Skeletal muscle satellite cell (primary cell): ENCODE measurements around the gene CPZ.

Source experiments
- H3K27me3 ChIP-seq: 2 replicates; pipeline ENCODE4 v1.7.0; 2013; ENCODE audit warnings: low read length; ENCODE audit not compliant: control insufficient read depth, insufficient read depth
- H3K36me3 ChIP-seq: 2 replicates; pipeline ENCODE4 v1.7.0; 2013; ENCODE audit warnings: mild to moderate bottlenecking, control low read depth, low read length; ENCODE audit not compliant: insufficient read depth
- H3K4me1 ChIP-seq: 2 replicates; pipeline ENCODE4 v1.7.0; 2013; ENCODE audit warnings: low read length; ENCODE audit not compliant: control insufficient read depth, insufficient read depth
- H3K4me2 ChIP-seq: 2 replicates; pipeline ENCODE4 v1.7.0; 2013; ENCODE audit warnings: mild to moderate bottlenecking, low read length
- H3K4me3 ChIP-seq: 2 replicates; pipeline ENCODE4 v1.7.0; 2013; ENCODE audit warnings: low read length
- H3K9ac ChIP-seq: 2 replicates; pipeline ENCODE4 v1.7.0; 2013; ENCODE audit warnings: mild to moderate bottlenecking, low read depth, low read length, moderate library complexity
- H3K9me3 ChIP-seq: replicated peaks from 2 replicates; pipeline ENCODE4 v1.7.0; 2013; ENCODE audit warnings: mild to moderate bottlenecking, control low read depth, low read length

CPZ gene

DNA sequence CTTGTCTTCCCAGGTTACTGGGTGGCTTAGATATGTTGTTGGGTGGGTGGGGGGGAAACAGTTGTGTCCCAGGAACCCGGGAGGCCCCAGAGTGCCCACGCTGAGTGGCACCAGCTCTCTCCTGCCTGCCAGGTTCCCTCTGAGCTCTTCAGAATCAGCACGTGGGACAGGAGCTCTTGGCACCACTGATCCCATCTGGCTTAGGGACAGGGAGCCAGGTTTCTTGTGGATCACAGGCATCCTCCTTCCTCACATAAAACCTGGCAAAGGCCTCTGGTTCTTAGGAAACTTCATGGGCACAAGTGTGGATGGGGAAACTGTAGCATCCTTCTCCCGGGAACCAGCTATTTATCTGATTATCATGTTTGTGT is 8.9 kb upstream of the CPZ start:
- Histone ChIP-seq H3K27me3 (peaks cover 81% of the 10 kb centered on the region), H3K9me3 (no peaks in the 10 kb centered on the region)

DNA sequence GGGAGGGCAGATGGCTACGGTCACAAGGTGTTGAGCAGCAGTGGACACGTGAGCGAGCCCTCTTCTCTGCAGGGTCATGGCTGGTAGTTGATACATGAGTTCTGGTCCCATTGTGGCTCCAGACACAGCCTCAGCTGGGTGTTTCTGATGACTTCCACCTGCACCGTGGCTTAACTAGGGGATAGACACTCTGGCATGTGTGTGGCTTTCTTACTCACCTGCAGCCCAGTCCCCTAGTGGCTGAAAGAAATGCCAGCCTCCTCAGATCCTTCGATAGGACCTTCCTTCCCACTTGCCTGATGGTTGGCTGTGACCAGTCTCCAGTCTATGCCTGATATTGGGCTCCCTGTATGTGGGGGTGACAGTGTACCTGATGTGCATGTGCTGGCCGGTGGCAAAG is 7.4 kb upstream of the CPZ start:
- Histone ChIP-seq H3K4me2 (no peak overlapping the region), H3K4me3 (no peak overlapping the region), H3K9ac (no peak overlapping the region), H3K27me3 (peaks cover 78% of the 10 kb centered on the region), H3K9me3 (no peaks in the 10 kb centered on the region), H3K36me3 (no peaks in the 10 kb centered on the region), H3K4me1 (no peaks in the 10 kb centered on the region)

More for the DNA sequence above, 8.9 kb upstream of the CPZ start:
- H3K9ac ChIP-seq = no peak overlapping the region
- H3K4me2 ChIP-seq = no peak overlapping the region
- H3K4me1 ChIP-seq = no peaks in the 10 kb centered on the region
- H3K36me3 ChIP-seq = no peaks in the 10 kb centered on the region
- no peak overlapping the region for H3K4me3 ChIP-seq

DNA sequence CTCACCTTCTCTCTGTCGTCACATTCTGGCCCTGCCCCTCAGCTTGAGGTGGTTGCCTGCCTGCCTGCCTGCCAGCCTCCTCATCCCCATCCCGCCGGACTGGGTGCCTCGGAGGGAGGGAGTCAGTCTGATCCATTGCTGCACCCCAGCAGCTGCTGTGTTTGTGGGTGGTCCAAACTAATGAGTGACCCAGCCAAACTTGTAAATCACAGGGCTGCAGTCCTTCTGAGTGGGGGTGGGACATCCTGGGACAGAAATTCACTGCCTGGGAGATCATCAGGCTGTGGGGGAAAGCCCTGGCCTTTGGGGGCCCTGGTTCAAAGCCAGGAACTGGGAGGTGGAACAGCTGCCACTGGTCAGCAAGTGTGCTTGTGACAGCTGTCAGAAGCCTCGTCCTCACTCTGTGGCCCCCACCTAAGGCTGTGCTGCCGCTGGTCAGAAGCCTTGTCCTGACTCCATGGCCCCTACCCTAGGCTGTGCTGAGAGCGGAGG is 6.8 kb upstream of the CPZ start:
- no peak overlapping the region for H3K4me3 ChIP-seq

DNA sequence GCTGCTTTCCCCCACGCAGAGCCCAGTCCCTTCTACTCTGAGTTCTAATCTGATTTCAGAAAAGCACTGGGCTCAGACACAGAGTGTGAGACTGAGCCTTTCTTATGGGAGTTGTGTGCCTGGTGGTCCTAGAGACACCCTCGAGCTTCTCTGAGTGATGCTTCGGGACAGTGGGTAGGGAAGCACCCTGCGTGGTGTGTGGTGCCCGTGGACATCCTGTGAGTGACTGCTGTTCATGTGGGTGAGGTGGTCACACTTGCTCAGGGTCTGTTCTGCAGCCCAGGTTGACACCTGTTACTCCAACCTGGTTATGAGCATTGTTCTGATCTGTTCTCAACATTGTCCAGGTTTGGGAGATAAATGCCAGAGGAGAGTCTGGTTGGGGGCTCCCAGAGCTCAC is 6.3 kb upstream of the CPZ start:
- Histone ChIP-seq H3K9me3 (no peaks in the 10 kb centered on the region), H3K9ac (no peak overlapping the region), H3K4me3 (no peak overlapping the region), H3K4me1 (no peaks in the 10 kb centered on the region), H3K27me3 (peaks cover 81% of the 10 kb centered on the region), H3K36me3 (no peaks in the 10 kb centered on the region), H3K4me2 (no peak overlapping the region)

More for the DNA sequence above, 6.8 kb upstream of the CPZ start:
- no peaks in the 10 kb centered on the region for H3K4me1 ChIP-seq
- no peak overlapping the region for H3K9ac ChIP-seq
- H3K36me3 ChIP-seq = no peaks in the 10 kb centered on the region
- no peaks in the 10 kb centered on the region for H3K9me3 ChIP-seq
- no peak overlapping the region for H3K4me2 ChIP-seq
- H3K27me3 ChIP-seq = peaks cover 81% of the 10 kb centered on the region

DNA sequence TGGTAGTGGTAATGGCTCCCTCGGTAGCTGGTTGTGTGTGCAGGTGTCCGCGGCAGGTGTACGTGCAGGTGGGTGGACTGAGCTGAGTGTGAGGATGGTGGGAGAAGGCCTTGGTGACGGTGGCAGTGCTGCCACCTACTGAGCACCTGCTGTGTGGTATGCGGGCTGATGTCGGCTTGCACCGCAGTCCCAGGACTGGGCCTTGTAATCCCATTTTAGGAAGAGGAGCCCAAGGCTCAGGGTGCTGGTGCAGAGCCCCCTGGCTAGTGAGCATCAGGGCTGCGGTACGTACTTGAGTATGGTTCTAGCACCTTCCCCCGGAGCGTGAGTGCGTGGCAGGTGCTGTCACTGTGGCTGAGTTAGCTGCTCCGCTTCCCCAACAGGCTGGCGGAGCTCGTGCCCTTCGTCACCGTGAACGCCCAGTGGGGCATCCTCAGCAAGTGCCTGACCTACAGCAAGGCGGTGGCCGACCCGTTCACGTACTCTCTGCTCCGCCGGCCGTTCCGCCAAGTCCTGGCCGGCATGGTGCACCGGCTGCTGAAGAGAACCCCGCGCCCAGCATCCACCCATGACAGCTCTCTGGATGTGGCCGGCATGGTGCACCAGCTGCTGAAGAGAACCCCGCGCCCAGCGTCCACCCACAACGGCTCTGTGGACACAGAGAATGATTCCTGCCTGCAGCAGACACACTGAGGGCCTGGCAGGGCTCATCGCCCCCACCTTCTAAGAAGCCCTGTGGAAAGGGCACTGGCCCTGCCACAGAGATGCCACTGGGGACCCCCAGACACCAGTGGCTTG is 5.7 kb upstream of the CPZ start:
- Histone ChIP-seq H3K27me3 (peaks cover 81% of the 10 kb centered on the region), H3K4me3 (no peak overlapping the region), H3K9me3 (no peaks in the 10 kb centered on the region), H3K4me2 (no peak overlapping the region), H3K36me3 (no peaks in the 10 kb centered on the region), H3K9ac (no peak overlapping the region), H3K4me1 (no peaks in the 10 kb centered on the region)

DNA sequence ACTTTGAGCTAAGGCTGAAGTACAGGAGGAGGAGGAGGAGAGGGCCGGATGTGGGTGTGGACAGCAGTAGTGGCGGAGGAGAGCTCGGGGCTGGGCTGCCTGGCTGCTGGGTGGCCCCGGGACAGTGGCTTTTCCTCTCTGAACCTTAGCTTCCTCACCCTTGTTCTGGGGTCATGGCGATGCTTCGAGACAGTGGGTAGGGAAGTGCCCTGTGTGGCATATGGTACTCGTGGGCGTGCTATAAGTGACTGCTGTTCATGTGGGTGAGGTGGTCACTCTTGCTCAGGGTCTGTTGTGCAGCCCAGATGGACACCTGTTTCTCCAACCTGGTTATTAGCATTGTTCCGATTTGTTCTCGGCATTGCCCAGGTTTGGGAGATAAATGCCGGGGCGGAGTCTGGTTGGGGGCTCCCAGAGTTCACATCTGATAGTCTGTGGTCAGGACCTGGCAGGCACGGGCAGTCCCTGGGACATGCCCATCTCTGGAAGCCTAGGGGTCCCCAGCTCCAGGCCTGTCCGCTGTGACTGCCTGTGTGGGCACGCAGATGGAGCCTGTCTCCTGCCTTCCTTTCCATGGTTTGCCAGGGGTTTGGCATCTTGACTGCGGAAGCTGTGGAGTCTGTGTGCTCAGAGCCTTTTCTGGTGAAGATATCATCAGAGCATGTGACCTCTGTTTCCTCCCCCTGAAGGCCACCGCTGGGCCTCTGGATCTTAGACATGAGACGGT is 4.9 kb upstream of the CPZ start:
- no peak overlapping the region for H3K4me2 ChIP-seq

DNA sequence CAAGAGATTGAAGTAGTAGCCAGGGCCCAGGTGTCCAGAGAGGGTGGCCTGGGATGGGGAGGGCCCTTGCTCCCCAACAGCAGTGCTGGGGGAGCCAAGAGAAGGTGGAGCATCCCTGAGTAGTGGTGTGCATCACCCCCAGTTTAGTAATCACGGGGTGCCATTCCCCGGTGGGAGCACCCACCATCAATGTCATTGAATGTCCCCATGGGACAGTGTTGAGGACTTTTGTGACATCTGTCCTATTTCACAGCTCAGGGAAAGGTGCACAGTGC is 4.4 kb upstream of the CPZ start:
- H3K4me2 ChIP-seq = no peak overlapping the region
- no peak overlapping the region for H3K9ac ChIP-seq
- no peaks in the 10 kb centered on the region for H3K36me3 ChIP-seq
- H3K4me1 ChIP-seq = peaks cover 9% of the 10 kb centered on the region
- H3K9me3 ChIP-seq = no peaks in the 10 kb centered on the region
- H3K4me3 ChIP-seq = no peak overlapping the region
- peaks cover 80% of the 10 kb centered on the region for H3K27me3 ChIP-seq

More for the DNA sequence above, 4.9 kb upstream of the CPZ start:
- no peaks in the 10 kb centered on the region for H3K9me3 ChIP-seq
- H3K9ac ChIP-seq = no peak overlapping the region
- peaks cover 81% of the 10 kb centered on the region for H3K27me3 ChIP-seq
- H3K4me1 ChIP-seq = peaks cover 4% of the 10 kb centered on the region
- H3K4me3 ChIP-seq = no peak overlapping the region
- H3K36me3 ChIP-seq = no peaks in the 10 kb centered on the region

DNA sequence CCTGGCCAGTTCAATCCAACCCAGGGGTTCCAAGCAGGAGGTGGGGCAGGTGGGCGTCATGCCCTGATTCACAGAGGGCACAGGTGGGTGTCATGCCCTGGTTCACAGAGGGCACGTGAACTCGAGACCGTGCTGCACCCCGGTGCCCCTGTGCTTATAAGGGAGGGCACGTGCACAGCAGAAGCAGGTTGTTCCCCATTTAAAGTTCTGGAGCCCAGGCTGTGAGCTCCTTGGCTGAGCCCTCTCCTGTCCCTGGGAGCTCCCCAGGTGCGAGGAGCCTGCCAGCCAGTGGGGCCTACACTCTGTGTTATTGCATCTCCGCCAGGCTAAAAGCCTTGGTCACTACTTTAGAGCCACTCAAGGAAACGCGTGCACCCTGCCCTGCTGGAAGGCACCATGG is 3.2 kb upstream of the CPZ start:
- H3K4me3 ChIP-seq = no peak overlapping the region
- no peak overlapping the region for H3K4me2 ChIP-seq
- H3K9me3 ChIP-seq = no peaks in the 10 kb centered on the region
- no peak overlapping the region for H3K9ac ChIP-seq
- peaks cover 10% of the 10 kb centered on the region for H3K4me1 ChIP-seq
- peaks cover 87% of the 10 kb centered on the region for H3K27me3 ChIP-seq
- no peaks in the 10 kb centered on the region for H3K36me3 ChIP-seq

DNA sequence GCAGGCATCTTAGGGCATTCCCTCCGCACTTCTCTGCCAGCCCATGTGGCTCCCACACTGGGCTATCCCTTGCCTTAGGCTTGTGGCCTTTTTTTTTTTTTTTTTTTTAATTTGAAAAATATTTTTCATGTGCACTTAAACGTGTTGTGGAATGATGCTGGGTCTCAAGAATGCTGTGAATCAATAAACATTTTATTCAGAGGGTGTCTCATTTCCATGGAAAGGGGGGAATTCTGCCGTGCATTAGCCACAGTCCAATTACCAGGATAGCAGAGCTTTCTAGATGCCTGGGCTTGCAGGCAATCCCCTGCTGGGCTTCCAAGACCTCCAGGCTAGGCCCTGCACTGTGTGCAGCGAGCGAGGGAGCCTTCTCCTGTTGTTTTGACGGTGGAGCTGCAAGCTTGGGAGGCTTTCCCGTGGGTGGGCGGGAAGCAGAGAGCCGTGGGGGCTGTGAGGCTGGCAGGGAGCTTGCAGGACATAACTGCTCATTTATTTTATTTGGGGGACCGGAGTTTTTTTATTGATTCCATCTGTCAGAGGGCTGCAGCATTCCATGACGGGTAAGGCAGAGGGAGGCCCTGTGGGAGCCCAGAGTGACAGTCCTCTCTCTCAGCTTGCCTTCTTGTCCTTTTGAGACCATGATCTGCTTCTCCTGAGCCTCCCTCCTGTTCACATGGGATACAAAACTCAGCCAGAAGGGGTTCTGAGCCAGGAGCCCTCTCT is 2.6 kb upstream of the CPZ start:
- Histone ChIP-seq H3K36me3 (no peaks in the 10 kb centered on the region), H3K9ac (no peak overlapping the region)

DNA sequence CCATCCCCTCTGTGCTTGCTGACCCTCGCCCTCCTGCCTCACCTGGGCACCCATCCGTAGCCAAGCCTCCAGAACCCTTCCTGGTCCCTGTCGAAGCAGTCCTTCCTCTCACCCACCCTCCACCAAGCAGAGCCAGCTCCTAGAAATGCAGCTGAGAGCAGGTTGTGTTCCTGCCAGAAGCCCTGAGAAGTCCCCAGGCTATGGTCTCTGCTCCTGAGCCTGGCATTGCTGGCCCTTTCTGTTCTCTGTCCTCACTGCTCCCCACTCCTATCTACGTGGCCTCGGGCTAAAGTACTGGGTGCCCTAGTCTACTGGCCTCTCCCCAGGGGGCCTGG is 2.1 kb upstream of the CPZ start:
- Histone ChIP-seq H3K36me3 (no peaks in the 10 kb centered on the region), H3K4me3 (no peak overlapping the region), H3K4me1 (peaks cover 10% of the 10 kb centered on the region), H3K27me3 (peaks cover 76% of the 10 kb centered on the region), H3K4me2 (no peak overlapping the region), H3K9me3 (no peaks in the 10 kb centered on the region), H3K9ac (no peak overlapping the region)

More for the DNA sequence above, 2.6 kb upstream of the CPZ start:
- no peak overlapping the region for H3K4me3 ChIP-seq
- peaks cover 81% of the 10 kb centered on the region for H3K27me3 ChIP-seq
- H3K4me1 ChIP-seq = peaks cover 10% of the 10 kb centered on the region
- H3K9me3 ChIP-seq = no peaks in the 10 kb centered on the region
- no peak overlapping the region for H3K4me2 ChIP-seq

DNA sequence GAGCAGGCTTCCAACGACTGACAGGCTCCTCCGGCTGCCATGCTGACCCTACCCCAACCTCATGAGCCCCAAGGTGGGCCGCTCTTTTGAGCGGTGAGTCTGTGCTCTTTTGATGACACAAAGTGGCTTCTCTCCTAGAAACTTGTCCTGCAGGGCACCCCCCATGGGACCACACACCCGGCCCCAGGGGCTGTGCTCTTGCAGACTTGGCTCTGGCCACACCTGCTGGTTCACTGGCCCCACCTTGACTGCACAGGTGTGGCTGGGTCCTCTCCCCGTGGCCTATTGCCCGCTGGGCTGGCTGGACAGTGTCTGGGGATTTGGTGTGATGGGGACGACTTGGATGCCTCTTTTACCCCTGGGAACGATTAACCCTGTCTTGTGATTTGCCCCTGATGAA is 1.5 kb upstream of the CPZ start:
- no peaks in the 10 kb centered on the region for H3K36me3 ChIP-seq
- no peak overlapping the region for H3K4me2 ChIP-seq
- H3K4me3 ChIP-seq = no peak overlapping the region
- H3K27me3 ChIP-seq = peaks cover 70% of the 10 kb centered on the region
- H3K4me1 ChIP-seq = peaks cover 10% of the 10 kb centered on the region
- H3K9me3 ChIP-seq = no peaks in the 10 kb centered on the region
- H3K9ac ChIP-seq = no peak overlapping the region
